Stimulated activated CD4-positive, alpha-beta T cell treated with anti-CD3 and anti-CD28 coated beads, Interleukin-1b, Interleukin-23, amount 100 ng/mL, for 48 hours (primary cell): Measurements from ENCODE around the gene TFEB.

ENCODE experiments used
- DNase-seq: peaks from one replicate; pipeline ENCODE4 v3.0.0-alpha.2; 2020

Gene TFEB

DNA sequence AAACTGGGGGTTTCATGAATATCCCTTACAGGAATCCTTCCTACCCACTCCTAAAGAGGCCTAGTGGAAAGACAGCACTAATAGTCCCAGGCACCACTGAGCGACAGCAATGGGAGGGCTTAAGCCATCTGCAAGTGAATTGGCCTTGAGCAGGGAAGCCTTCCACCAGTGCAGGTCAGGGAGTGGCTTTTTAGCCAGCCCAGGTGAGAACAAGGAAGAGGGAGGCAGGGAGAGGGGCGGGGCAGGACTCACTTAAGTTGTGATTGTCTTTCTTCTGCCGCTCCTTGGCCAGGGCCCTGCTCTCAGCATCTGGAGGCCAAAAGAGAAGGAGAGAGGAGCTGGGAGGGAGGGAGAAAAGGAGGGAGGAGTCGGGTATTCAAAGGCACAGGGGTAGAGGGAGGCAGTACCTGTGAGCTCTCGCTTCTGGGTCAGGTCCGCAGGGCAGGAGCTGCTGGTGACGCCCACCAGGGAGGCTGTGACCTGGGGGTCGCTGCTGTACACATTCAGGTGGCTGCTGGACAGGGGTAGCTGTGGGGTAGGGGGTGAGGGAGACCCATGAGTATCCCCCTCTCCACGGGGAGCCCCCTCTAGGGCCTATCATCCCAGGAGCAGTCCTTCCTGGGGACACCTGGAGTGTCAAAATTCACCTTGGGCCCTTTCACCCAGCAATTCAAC is 47.8 kb downstream of the TFEB start:
- DNase-seq, result no peak

DNA sequence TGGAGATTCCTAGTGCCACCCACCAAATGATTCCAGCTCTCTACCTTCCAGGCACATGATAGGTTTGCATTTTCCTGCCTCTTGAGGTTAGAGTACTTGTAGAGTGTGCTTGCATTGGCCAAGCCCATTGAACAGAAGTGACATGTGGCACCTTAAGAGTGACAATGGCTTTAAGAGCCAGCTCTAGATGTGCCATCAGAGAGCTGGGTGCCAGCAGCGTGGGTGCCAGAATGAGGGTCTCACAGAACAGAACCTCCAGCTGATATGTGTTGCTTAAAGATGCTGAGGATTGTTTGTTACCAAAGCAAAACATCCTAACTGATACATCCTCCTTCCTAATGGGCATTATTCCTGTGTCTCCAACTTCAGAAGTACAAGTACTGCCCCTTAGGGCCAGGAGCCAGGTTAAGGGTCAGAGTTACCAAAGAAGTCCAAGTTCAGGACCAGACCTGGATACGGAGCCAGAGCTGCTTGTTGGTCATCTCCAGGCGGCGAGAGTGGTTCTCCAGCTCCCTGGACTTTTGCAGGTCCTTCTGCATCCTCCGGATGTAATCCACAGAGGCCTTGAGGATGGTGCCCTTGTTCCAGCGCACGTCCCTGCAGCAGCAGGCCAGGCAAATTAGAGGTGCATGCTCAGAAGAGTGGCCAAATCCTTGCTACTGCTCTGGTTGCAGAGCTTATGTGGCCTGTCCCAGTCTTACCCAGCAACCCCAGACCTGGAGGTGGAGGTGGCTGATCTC is 49.6 kb downstream of the TFEB start:
- no peak for DNase-seq

DNA sequence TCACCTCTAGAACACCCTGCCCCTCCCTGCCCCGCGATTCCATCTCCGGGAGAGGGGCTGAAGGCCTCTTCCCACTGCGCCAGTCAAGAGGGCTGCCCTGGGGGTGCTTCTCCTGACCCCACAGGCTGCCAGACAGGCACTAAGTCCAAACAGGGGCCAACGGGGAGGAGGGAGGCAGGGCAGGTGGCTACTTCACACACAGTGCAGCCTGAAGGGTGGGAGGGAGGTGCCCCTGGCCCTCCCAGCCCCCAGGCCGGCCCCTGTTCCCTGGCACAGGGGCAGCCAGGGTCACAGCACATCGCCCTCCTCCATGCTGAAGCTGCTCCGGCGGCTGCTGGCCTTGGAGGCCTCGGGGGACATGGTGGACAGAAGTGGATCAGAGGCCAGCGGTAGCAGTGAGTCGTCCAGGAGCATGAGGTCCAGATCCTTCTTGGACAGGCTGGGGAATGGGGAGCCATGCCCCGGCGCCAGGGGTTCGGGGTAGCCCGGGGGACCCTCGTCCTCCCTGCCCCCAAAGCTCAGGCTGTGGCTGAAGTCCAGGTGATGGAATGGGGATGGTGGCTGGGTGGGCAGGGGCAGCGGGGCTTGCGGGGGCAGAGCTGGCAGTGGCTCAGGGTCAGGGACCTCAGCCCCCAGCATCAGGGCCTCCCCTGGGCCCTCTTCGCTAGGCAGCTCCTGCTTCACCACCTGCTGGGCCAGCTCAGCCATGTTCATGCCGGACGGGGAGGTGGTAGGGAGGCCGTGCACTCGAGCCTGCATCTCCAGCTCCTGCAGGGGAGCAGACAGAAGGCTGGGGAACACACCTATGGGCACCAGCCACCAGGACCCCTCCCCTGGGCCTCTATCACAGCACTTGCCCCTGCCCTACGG is 50.9 kb downstream of the TFEB start:
- no peak for DNase-seq

DNA sequence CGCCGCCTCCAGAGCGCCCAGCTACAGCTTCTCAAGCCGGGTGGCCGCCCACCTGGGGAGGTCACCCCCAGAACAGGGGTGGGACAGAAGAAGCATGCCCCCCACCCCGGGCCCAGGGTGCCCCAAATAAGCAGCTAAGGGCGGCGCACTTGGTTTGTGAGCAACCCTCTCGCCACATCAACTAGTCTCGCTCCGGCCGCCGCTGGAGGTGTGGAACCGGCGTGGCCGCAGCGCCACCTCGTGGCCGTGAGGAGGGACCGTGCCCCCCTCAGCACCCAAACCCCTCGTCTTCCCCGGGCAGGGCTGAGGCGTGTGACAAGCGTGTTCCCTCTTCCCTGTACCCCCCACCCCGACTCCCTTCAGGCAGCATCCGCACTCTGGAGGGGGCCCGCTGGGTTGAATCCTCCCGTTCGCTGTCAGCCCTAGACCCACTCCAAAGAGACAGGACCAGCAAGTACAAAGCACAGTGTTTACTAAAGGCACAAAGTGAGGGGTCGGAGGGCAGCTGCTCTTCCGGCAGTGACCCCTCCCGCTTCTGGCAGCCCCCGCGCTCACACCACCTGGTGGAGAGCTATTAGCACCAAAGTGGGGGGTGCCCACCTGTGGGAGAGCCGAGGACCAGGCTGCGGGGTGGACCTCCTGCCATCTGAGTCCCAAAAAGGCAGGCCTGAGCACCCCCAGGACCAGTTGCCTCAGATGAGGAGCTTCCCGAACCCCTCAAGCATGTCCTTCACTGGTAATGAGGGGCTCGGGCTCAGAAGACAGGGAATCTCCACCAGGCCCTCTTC is 51.7 kb downstream of the TFEB start:
- DNase-seq, result peak; percentile 82

DNA sequence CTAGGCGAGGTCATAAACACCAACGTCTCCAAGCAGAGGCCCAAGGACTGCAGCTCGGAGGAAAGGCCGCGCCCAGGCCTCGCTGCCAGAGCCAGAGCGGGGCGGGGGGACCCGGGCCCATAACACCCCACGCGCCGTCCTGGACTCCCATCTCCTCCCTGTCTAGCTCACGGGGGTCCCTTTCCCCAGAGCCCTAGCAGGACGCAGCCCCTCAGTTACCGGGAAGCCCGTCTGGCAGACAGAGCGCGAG is 52.2 kb downstream of the TFEB start:
- DNase-seq, result no peak

DNA sequence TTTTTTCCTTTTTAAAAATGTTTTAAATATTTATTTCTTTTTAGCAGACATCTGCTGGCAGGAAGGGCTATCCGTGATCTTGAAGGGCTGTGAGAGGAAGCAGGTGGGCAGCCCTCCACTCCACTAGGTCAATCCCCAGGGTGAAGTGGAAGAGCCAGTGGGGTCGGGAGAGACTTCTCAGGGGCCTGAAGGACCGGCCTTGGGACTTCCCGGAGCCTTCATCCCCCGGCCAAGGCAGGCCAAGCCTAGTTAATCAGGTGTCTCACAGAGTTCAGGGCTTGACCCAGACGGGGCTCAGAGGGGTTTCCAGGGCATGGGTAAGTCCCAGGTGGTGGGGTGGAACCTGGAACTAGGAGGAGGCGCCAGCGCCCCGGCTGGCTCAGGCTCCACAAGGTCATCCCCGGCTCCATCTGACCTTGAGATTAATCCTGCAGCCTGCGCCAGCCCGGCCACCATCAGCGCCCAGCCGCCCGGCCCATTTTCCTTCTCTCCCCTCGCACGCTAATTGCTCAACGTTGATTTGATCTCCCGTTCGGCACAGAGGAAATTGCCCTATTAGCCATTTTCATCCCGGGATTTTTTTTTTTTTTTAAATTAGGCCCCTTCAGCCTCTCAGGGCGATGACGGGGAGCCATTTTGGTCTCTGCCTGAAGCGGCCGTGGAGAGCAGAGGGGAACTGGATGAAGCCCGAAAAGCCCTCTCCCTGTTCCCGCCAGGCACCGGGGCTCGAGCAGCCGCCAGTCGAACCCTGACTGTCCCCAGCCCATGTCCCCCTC is 52.7 kb downstream of the TFEB start:
- no peak for DNase-seq

DNA sequence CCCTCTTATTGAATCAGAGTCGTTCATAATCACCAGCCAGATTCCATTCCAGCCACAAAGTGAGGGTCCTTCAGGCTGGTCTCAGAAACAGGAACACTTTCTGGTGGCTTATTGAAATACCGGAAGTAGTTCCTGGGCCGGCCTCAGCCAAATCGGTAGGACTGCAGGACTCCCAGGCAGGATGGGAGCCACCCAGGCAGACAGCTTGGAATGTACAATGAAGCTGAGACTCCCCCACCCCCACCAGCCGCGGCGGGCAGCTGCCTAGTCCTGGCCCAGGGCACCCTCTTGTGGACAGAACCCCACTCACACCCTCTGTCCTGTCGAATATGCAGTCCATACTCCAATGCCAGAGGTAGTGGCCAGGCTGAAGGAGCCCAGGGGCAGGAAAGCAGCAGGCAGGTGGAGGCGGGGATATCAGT is 53.3 kb downstream of the TFEB start:
- peak; percentile 76 for DNase-seq

DNA sequence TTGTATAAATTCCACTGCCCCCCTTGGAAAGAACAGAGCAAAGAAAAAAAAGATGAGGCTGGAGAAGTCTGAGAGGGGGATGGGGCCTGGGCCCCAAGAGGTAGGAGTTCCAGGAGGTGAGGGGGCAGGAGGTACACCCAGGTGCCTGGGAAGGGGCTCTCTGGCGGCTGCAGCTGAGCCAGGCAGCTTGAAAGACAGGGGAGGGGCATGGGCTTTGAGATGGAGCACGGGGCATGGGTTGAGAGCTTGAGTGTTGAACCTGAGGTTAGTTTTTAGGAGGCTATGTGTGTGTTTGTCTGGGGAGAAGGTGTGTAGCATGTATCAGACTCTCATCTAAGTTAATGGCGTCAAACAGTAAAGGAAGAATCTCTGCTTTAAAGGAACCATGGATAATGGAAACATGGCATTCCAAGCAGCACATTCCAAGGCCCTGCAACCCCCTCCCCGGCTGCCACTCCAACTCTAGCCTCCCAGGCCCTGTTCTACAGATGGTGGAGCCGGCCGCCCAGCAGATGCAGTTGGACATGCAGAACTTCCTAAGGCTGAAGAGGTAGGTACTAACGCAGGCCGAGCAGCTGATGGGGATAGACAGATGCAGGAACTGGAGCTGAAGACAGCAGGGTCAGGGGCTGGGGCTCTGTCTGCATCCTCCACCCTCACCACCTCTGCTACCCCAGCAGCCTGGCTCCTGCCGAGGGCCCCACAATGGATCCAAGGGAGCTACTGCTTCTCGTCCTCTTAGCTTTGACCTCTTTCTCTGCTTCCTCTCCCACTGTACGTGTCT is 55.0 kb downstream of the TFEB start:
- no peak for DNase-seq

DNA sequence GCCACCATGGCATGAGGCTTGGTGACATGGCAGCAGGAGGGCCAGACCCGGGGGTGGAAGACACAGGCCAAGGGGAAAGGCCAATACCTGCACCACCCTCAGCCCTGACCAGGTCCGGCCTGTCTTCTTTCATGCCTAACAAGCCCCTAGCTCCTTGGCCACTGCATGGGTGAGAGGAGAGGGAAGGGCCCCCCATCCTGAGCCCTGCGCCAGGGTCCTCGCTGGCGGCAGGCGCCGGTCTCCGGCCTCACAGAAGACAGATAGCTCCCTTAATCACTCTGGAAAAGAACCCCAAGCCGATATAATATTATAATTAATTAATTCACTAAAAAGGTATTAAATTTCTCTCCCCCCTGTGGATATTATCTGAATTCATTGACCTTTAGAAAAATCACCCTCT is 55.7 kb downstream of the TFEB start:
- DNase-seq, result no peak

DNA sequence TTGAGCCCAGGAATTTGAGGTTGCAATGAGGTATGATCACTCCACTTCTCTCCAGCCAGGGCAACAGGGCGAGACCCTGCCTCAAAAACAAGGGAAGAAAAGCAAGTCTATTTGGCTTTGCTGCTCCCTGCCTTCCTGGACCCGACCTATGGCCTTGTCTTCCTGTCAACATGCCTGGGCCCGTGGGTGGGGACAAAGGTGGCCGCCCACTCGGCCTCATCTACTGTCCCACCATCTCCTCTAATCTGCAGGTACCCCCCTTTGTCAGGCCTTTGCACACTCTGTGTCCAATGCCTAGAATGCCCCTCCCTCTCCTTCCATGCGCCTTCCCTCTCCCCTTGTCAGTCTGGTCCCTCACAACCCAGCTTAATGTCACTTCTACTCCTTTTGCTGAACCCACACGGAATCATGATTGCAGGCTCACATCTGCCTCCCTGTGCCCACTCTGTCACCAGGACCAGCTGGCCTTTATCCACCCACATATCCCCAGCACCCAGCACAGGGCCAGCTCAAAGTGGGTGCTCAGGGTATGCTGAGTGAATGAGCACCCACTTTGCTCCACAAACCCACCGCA is 56.8 kb downstream of the TFEB start:
- DNase-seq, result no peak

DNA sequence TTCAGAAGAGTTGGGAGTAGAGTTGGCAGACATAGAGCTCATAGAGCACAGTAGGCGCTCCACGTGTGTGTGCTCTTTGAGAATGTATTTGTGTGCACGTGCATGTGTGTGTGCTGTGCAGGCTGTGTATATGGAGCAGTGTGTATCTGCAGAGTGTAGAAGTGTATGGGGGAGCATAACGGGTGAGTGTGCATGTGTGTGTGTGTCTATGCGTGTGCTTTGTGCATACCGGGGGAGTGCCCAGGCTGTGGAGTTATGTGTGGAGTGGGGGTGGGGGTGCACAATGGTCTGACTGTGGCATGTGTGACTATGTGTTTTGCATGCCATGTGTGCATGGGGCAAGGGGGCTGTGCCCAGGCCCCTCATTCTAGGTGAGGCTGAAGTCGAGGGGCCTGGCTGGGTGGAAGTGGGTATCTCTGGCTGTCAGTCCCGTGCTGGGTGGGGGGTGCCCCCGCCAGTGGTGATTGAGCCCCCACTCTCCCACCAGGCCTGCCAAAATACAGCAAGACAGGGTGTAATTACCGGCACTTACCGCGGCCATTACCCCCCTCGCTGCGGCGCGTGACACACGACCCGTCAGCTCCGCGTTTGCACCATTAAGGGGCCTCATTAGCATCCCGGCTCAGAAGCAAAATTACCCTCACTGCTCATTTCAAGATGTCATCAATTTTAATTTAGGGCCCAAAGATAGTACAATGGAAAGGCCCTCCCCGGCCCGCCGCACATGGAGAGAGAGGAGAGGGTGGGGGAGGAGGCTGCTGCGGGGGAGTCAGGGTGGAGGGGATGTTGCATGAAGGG is 58.1 kb downstream of the TFEB start:
- no peak for DNase-seq

DNA sequence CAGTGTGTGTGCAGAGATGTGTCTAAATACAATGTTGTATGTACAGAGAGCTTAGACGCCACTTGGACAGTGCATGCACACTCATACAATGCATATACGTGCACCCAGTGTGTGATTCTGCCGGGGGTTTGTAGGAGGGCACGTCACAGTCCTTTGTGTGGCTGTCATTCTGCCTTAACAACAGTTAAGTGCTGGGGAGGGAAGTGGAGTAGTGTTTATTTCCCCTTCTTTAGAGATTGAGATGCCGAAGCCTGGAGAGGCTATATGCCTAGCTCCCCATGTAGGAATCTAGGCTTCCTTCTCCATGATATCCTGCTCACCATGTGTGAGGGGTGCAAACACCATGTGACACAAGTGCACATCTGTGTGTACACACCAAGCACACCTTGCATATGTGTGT is 59.0 kb downstream of the TFEB start:
- DNase-seq, result no peak

DNA sequence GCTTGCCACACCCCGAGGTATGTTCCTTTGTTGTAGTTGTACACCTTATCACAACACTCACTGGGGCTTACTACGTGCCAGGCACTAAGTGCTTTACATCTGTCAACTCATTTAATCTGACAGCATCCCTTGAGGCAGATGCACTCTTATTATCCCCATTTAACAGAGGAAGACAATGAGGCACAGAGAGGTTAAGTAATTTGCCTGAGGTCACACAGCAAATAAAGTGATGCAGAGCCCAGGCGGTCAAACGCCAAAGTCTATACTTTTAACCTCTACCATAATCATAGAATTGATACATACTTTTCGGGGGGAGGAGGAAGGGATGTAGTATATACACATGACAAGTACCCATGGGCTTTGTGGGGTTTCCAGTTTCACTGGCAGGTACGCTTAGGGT is 59.4 kb downstream of the TFEB start:
- DNase-seq, result no peak

DNA sequence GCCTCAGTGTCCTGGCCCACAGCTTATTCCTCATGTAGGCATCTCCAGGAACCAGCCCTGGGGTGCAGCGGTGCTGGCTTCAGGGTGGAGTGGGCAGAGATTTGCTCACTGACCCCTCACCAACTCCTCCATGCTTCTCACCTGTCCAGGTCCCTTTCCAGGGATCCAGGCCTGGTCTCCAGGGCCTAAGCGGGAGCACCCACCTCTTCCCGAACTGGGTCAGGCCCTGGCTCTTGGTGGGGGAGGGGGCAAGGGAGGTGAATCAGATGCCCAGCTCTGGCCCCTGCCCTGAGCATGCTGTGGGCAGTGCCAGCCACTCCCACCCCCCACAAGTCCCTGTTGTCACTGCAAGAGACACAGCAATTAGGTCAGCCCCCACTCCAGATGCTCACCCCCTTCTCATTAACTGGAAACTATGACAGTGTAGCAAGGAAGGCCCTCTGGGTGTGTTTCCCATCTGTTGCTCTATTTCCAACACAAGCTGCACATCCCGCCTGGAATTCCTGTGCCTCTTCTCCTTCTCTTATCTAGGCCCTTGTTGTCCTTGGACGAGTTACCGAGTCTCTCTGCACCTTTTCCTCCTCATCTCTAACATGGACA is 60.1 kb downstream of the TFEB start:
- DNase-seq, result no peak

DNA sequence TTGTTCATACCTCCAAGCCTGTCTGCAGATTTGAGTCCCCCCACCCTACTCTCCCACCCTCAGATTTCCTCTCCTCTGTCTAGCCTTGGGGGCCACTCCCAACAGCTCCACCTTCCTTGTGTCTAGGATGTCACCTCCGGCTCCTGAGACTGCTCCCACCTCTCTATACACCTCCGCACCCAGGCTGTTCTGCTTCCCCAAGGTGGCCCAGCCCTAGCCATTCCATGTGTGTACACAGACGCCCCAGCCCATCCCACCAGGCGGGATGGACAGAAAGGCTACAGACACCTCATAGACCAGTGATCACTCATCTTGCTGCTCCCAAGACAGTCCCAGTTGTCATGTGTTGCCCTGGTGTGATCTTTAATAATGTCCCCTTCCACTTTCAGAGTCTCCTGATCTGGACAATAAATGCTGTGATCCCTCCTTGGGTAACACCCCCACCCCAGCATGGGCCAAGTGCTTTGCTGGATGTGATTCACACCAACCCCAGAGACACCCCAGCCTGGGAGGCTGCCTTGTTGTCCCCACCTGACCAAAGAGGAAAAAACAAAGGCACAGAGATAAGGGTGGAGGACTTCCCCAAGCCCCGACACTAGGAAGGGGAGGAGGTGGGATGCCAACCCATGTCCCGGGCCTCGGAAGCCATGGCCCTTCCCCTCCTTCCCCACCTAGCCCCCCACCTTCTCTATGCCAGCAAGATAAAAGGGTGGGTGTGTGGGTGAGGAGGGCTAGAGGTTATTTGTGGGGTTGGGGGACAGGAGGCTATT is 61.0 kb downstream of the TFEB start:
- DNase-seq, result no peak

DNA sequence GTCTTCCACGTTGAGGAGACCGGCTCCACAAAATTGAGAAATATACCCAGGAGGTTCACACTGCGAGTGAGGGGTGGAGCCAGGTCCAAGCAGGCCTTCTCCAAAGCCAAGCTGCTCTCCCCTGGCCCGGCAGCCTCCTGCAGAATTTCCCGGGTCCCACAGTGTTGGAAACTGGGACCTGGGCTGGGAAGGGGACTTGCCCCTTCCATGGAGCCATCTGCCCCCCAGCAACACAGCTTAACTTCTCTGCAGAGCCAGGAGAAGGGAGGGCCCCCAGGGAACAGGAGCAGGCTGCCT is 61.8 kb downstream of the TFEB start:
- DNase-seq, result no peak

DNA sequence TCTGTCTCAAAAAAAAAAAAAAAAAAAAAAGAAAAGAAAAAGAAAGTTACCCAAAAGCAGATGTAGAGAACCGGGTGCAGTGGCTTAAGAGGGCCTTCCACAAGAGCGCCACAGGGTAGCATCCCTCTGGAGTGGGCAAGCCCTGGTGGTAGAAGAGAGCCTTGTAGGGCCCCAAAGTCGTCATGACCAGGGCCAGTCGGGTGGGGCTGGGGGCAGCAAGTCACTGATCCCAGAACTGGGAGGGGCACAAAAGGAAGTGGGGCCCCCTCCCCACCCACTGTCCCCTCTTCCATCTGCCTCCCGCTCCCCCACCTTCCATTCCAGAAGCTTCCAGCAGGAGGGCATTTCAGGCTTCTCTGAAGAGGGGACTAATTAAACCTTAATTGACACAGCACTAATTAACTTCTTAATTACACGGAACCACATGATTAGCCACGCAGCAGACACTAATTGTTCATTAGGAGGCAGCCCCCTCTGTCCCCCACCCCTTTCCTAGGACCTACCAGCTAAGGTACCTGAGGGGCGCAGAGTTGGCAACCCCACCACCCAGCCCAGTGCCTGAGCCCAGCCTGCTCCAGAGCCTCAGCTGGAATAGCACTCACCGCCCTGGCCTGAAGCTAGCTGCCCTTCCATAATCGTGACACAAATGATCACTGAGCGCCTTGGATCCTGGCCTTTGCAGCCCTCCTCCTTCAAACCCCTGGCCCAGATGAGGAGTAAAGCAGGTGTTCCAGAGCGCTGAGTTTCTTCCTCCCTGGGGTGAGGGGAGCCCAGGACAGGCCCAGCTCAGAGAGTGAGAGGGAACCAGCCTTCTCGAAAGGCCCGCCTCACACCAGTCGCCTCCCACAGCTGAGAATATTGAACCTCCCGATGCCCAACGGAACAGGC is 62.3 kb downstream of the TFEB start:
- no peak for DNase-seq

DNA sequence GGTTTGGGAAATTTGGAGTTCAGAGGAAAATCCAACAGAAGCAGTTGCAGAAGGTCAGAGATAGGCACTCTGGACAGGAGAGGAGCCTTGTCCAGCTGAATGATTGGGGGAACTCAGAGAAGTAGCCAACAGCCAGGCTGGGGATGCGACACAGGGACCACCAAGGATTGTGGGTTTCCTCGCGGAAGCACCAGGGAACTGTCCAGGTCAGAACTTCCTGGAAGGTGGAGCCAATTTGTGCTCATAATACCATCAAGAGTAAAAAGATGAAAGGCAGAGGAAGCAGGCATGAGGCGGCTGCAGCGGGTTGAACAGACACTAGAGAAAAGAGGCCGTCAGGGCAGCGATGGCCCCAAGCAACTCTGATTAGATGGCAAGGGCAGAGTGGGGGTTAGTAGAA is 63.4 kb downstream of the TFEB start:
- no peak for DNase-seq
